Measurements from ENCODE around the gene IQGAP1.
A peak's percentile ranks its signal among the peaks of the same experiment; 100 is the strongest.

The IQGAP1 gene

DNA sequence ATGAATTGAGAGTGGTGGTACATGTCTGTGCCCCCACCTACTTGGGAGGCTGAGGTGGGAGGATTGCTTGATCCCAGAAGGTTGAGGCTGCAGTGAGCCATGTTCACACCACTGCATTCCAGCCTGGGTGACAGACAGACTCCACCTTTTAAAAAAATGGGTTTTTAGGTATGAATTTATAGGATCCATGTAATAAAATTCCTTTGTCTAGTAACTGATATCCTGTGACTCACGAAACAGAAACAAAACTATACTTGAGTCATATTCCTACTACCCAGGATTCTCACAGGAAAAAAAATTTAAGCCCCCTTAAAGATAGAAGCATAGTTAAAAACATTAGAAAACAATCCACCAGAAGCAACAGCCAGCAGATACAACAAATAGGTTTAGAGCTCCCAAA, 131.6 kb downstream of the IQGAP1 start:
- H3K4me3 ChIP-seq (ENCODE audit: low read depth, low read length) = no peak overlapping the region
- no peak for TF ChIP-seq CTCF (IDR thresholded peaks at IDR 0.05; ENCODE audit: insufficient read depth, low read depth, low read length, missing control alignments)
- no peak for DNase-seq (ENCODE audit: low read depth)

- TF ChIP-seq CTCF (IDR thresholded peaks at IDR 0.05; ENCODE audit: insufficient read depth, low read depth, low read length, missing control alignments) = no peak
- peak; percentile 28 for DNase-seq (ENCODE audit: low read depth)
- no peak overlapping the region for H3K4me3 ChIP-seq (ENCODE audit: low read depth, low read length)
Measured at GRCh38 chr15:90520365-90520764, 132.3 kb downstream of the IQGAP1 start.

GRCh38 chr15:90523373-90523772, 135.3 kb downstream of the IQGAP1 start:
- no peak for DNase-seq (ENCODE audit: low read depth)
- H3K4me3 ChIP-seq (ENCODE audit: low read depth, low read length) = no peak overlapping the region
- TF ChIP-seq CTCF (IDR thresholded peaks at IDR 0.05; ENCODE audit: insufficient read depth, low read depth, low read length, missing control alignments) = no peak

- peak overlapping the region; percentile 34 for H3K4me3 ChIP-seq (ENCODE audit: low read depth, low read length)
- peak; percentile 83 for DNase-seq (ENCODE audit: low read depth)
Measured at GRCh38 chr15:90524018-90524803, 136.2 kb downstream of the IQGAP1 start.

DNA sequence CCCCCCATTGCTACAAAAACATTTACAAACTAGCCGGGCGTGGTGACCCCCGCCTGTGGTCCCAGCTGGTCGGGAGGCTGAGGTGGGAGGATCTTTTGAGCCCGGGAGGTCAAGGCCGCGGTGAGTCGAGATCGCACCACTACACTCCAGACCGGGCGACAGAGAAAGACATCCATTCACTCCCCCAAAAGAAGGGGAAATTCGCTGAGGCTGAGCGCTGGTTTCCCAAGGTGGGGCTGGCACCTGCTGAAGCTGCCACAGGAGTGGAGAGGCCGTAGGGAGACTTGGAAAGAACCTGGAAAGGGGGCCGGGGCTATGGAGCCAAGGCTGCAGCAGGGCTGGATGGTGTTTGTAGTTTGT, 140.9 kb downstream of the IQGAP1 start:
- no peak for DNase-seq (ENCODE audit: low read depth)
- TF ChIP-seq CTCF (IDR thresholded peaks at IDR 0.05; ENCODE audit: insufficient read depth, low read depth, low read length, missing control alignments) = no peak
- H3K4me3 ChIP-seq (ENCODE audit: low read depth, low read length) = peak overlapping the region; percentile 72

DNA sequence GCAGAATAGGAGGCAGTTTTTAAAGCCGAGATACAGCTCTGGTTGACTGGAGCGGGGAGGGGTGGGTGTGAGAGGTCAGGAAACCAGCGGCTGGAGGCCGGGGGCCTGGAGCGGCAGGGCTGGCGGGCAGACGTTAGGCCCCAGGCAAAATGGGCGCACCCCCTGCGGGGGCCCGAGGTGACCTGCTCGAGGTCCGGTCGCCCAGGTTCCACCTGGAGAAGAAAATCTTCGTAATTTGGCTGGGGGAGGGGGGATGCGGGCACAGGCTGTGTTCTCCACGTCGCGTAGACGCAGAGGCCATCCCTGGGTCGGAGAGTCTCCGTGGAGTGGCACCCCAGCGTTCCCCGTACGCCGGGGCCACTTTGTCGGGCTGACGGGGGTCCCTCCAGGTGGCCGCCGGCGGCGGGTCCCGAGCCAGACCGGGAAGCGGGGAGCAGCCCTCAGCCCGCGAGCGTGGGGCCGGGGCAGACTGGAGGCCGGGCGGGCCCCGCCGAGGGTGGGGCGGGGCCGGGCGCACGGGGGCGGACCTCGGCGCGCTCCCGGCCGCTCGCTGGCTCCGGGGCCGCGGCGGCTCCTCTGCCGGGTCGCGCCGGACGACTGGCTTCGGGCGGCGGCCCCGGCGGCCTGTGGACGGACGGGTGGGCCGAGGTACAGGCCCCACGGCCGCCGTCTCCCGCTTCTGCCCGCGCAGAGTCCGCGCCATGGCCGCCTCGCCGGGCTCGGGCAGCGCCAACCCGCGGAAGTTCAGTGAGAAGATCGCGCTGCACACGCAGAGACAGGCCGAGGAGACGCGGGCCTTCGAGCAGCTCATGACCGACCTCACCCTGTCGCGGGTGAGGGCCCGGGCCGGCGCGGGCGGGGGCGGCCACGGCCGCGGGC, 141.6 kb downstream of the IQGAP1 start, which contains the start of gene CRTC3:
TSS of gene CRTC3 (plus strand) at position 553 of the 879 bp plus-strand sequence. CDS start at position 702, 149 bp downstream.
- peak; percentile 71 for DNase-seq (ENCODE audit: low read depth)
- peak; percentile 13 for TF ChIP-seq CTCF (IDR thresholded peaks at IDR 0.05; ENCODE audit: insufficient read depth, low read depth, low read length, missing control alignments)
- H3K4me3 ChIP-seq (ENCODE audit: low read depth, low read length) = peak within 1 kb of the TSS; percentile 81

Data from GM12865 (cell line).